Spinal cord (tissue), 10 donors: Measurements from ENCODE around the gene THOC6. TPM values are rescaled to one million over a fixed set of nuclear protein-coding genes. Genes with fewer than 3 reads are reported as not detected.
A peak's percentile ranks its signal among the peaks of the same experiment; 100 is the strongest.

Source experiments
- DNase-seq, 6 donors: peaks; one replicate each; pipeline versions ENCODE4 v3.0.0 to v3.0.0-alpha.2; 2013 to 2015; ENCODE audit warnings: low spot score in 6 of 6, low read depth in 4 of 6
- H3K27ac ChIP-seq: one replicate; pipeline ENCODE4 v1.5.1; 2013; ENCODE audit warnings: low read depth, low read length, control low read depth
- H3K27me3 ChIP-seq: one replicate; pipeline ENCODE4 v1.6.1; 2013; ENCODE audit warnings: low read length; ENCODE audit not compliant: control insufficient read depth, insufficient read depth
- H3K36me3 ChIP-seq: one replicate; pipeline ENCODE4 v1.6.1; 2013; ENCODE audit warnings: low read length; ENCODE audit not compliant: control insufficient read depth, insufficient read depth
- H3K4me1 ChIP-seq: one replicate; pipeline ENCODE4 v1.6.1; 2013; ENCODE audit warnings: low read length; ENCODE audit not compliant: control insufficient read depth, insufficient read depth
- H3K4me3 ChIP-seq: one replicate; pipeline ENCODE4 v1.5.1; 2013; ENCODE audit warnings: low read depth, low read length, control low read depth
- H3K9me3 ChIP-seq: one replicate; pipeline ENCODE4 v1.6.1; 2013; ENCODE audit warnings: low read length; ENCODE audit not compliant: control insufficient read depth, insufficient read depth
- WGBS: methylation state at CpG from one replicate; pipeline ENCODE4 v1.1.5; 2013; ENCODE audit warnings: missing lambda C conversion rate; ENCODE audit not compliant: insufficient coverage; 5-methylcytosine and 5-hydroxymethylcytosine counted together
- polyA plus RNA-seq, 2 donors: library from polyadenylated mRNA; unstranded; fragments of 120-200 nt; gene quantifications; one replicate each; pipeline ENCODE4 v1.2.1, GENCODE V29; 2013; ENCODE audit not compliant: insufficient read length in 2 of 2
- total RNA-seq, 2 donors: library from RNA; depleted of rRNA in 1 of 2; stranded (reverse); fragments of 120-200 nt in 1 of 2; fragments of >200 nt in 1 of 2; gene quantifications; one replicate each; pipeline versions ENCODE4 v1.2.3 to v1.2.4, GENCODE V29; 2013 to 2014
- donor health status: healthy.

THOC6 gene
- total and polyA plus RNA-seq, 4 donors, result 7.2 to 18.7 (median 14.6) TPM

DNA sequence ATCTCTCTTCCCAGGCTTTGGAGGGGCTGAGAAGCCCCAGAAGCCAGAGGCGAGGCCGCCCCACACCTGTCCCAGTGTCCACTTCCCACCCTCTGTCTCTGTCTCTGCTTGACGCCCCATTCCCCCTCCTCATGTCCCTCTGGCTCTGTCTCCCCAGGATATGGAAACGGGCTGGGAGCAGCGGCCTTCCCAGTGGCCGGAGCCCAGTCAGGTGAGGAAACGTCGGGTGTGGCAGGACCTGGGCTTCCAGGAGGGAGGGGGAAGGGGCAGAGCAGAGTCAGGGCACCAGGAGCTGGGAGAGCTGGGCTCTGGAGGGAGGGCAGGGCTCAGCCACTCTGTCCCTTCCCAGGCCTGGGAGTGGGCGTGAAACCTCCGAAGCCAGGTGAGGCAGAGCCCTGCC lies 32.9 kb upstream of the THOC6 start:
- H3K27ac ChIP-seq, result no peak overlapping the region
- WGBS, result 53% methylated on average over 10 of the region's 10 CpGs
- no peak overlapping the region for H3K4me3 ChIP-seq
- H3K27me3 ChIP-seq, result no peaks in the 10 kb centered on the region
- peaks cover 9% of the 10 kb centered on the region for H3K4me1 ChIP-seq
- DNase-seq, result no peak
- no peaks in the 10 kb centered on the region for H3K9me3 ChIP-seq
- H3K36me3 ChIP-seq, result no peaks in the 10 kb centered on the region

DNA sequence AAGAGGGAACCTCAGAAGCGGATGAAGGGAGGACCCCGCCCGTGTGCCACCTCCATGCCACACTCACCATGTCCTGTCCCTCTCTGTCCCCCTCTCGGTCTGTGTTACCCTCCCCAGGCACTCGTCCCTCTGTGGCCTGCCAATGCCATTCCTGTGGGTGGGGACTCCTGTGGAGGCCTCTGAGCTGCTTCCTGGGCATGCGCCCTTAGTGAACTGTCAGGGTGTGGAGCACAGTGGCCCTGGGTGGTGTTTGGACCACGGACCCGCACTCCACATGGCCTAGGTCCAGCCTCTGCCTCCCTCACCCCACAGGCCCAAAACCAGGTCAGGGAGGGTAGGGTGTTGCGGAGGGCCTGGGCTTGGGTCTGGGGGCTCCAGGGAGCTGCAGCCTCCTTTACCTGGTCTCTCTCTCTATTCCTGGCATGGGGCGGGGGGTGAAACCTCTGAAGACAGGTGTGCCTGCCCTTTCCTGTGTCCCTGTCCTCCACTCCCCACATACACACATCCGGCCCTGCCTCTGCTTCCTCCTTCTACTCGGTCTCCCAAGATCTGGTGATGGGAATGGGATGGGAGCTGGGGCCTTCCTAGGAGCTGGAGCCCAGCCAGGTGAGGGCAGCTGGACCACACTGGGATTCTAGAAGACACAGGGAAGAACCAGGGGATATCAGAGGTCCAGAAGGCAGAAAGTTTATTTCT lies 32.1 kb upstream of the THOC6 start:
- Histone ChIP-seq H3K9me3 (no peaks in the 10 kb centered on the region), H3K27ac (no peak overlapping the region), H3K27me3 (no peaks in the 10 kb centered on the region), H3K4me1 (peaks cover under 1% of the 10 kb centered on the region), H3K4me3 (no peak overlapping the region), H3K36me3 (no peaks in the 10 kb centered on the region)
- WGBS, result 73% methylated on average over 3 of the region's 12 CpGs
- no peak for DNase-seq

DNA sequence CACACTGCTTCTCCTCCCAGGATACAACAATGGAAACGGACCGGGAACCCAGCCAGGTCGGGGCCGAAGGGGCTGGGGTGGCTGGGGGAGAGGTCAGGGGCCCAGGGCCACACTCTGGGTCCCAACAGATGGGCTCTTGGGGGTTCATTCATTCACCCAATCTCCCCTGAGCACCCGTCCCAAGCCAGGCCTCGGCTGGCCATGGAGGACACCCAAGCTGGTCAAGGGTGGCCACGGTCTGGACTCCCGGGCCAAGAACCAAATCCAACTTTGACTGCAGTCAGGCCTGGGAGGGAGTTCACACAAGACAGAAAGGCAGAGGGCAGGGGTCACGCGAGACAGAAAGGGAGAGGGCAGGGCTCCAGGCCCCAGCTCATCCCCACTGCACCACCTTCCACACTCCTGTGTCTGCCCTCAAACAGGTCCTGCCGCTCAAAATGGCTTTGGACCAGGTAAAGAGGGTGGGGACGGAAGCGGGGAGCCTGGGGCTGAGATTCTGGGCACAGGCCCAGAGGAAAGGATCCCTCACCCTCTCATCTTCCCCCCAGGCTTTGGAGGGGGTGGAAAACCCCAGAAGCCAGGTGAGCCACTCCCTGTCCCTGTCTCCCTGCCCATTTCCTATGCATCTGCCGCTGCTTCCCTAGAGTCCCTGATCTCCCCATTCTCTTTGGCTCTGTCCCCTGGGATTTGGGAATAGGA lies 31.3 kb upstream of the THOC6 start:
- Histone ChIP-seq H3K36me3 (no peaks in the 10 kb centered on the region), H3K4me3 (no peak overlapping the region), H3K9me3 (no peaks in the 10 kb centered on the region), H3K27me3 (peaks cover 3% of the 10 kb centered on the region), H3K27ac (no peak overlapping the region), H3K4me1 (no peaks in the 10 kb centered on the region)
- DNase-seq, result no peak
- 87% methylated on average over 8 of the region's 14 CpGs for WGBS

DNA sequence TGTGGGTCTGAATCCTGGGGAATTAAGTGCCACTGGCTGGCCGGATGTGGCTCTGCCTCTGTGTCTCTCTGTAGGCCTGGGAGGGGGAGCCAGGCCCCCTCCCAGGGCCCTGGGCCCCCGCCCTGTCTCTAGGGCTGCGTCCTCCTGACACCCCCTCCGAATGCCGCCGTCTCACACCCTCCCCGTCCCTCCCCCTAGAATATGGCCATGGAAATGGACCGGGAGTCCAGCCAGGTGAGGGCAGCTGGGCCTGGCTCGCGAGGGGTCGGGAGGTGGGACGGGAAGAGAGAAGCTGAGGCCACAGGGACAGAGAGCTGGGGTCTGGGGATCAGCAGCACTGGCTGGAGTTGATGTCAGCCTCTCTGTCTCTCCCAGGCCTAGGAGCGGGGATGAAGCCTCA lies 27.5 kb upstream of the THOC6 start:
- Histone ChIP-seq H3K36me3 (no peaks in the 10 kb centered on the region), H3K4me1 (no peaks in the 10 kb centered on the region), H3K27ac (no peak overlapping the region), H3K4me3 (no peak overlapping the region), H3K27me3 (peaks cover 29% of the 10 kb centered on the region), H3K9me3 (no peaks in the 10 kb centered on the region)
- WGBS, result 62% methylated on average over 12 of the region's 13 CpGs
- DNase-seq, result no peak

DNA sequence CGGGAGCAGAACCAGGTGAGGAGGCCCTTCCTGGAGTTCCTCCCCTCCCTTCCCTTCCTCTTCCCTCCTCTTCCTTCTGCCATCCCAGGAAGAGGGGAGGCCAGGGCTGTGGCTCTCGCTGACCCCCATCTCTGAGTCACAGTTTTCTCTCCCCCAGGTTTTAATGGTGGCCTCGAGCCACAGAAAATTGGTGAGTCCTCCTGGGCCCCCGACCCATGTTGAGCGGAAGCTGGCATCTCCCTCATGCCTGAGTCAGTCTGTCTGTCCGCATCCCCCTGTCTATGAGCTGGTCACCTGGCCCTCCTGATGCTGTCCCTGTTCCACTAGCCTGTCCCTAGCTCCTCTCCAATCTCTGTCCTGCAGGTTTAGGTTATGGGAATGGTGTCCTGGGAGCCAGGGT lies 23.9 kb upstream of the THOC6 start:
- peaks cover 38% of the 10 kb centered on the region for H3K27me3 ChIP-seq
- no peaks in the 10 kb centered on the region for H3K36me3 ChIP-seq
- WGBS, result 77% methylated on average over 5 of the region's 6 CpGs
- DNase-seq, result no peak
- no peak overlapping the region for H3K4me3 ChIP-seq
- H3K9me3 ChIP-seq, result no peaks in the 10 kb centered on the region
- H3K4me1 ChIP-seq, result peaks cover 12% of the 10 kb centered on the region
- H3K27ac ChIP-seq, result no peak overlapping the region

DNA sequence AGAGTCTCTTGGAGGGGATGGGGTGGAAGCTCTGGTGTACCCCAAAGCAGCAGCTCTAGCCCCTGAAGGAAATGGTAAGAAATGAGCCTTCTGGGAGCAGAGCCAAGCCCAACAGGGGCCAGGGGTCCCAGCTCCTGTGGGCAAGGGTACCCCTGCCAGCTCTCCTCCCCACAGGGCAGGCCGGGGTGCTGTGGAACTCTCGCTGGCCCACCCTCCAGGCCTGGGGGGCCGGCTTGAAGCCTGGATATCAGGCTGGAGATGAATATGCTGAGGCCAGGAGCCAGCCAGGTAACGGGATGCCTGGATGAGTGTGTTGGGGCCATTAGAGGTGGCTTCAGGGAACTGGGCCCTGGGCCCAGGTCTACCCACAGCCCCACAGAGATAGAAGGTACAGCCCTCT lies 23.3 kb upstream of the THOC6 start:
- H3K27me3 ChIP-seq, result peaks cover 42% of the 10 kb centered on the region

DNA sequence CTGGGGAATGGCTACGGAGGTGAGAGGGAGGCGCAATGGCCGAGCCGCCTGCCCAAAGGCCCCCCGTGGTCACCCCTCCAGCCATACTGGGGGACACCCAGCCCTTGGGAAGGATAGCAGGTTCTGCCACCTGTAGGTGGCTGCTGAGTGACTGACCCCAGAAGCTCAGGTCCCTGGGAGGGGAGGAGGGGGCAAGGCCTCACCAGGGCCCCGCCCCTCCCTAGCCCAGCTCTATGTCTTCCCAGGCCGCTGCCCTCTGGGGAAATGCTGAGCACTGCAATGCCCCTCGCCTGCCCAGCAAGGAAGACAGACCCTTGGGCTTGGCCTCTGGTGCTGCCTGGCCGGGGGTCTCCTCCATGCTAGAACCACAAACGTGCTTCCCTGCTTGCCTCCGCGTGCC lies 22.5 kb upstream of the THOC6 start:
- Histone ChIP-seq H3K36me3 (no peaks in the 10 kb centered on the region), H3K27me3 (peaks cover 50% of the 10 kb centered on the region), H3K4me3 (no peak overlapping the region), H3K4me1 (peaks cover 13% of the 10 kb centered on the region), H3K9me3 (no peaks in the 10 kb centered on the region), H3K27ac (no peak overlapping the region)
- DNase-seq, result no peak
- WGBS, result 57% methylated on average over 9 of the region's 12 CpGs

More for the DNA sequence above, 23.3 kb upstream of the THOC6 start:
- WGBS, result 56% methylated on average over 3 of the region's 4 CpGs
- no peak overlapping the region for H3K27ac ChIP-seq
- H3K4me3 ChIP-seq, result no peak overlapping the region
- no peaks in the 10 kb centered on the region for H3K9me3 ChIP-seq
- DNase-seq, result no peak
- H3K36me3 ChIP-seq, result no peaks in the 10 kb centered on the region
- H3K4me1 ChIP-seq, result peaks cover 13% of the 10 kb centered on the region

DNA sequence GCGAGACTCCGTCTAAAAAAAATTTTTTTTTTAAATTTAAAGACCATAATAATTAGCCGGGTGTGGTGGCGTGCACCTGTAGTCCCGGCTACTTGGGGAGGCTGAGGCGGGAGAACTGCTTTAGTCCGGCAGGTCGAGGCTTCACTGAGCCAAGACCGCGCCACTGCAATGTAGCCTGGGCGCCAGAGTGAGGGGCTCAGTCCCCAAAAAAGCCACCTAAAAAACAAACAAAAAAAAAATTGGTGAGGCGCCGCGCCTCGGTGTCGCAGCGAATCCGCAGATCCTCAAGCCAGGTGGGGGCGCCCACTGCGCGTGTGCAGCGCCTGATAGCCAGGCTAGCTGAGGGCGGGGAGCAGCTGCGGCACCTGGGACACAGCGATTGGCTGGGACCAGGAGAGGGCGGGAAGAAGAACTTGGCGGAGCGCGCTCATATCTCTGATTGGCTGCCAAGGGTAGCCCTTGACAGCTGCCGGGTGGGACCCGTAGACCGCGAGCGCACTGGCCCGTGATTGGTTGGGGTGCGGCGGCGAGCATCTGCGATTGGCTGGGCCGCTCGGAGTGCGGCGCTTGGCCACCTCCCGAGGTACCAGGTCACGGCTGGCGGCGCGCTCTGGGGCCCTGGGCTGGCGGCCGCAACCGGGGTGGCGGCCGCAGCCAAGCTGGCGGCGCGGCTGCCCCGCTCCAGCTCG lies 20.1 kb upstream of the THOC6 start:
- Histone ChIP-seq H3K27ac (no peak overlapping the region), H3K36me3 (no peaks in the 10 kb centered on the region), H3K4me1 (peaks cover 13% of the 10 kb centered on the region), H3K27me3 (peaks cover 60% of the 10 kb centered on the region), H3K4me3 (peak overlapping the region; percentile 24), H3K9me3 (no peaks in the 10 kb centered on the region)
- WGBS, result 5% methylated on average over 55 of the region's 58 CpGs
- DNase-seq, result peak; percentile 92 to 99 (median 95)

DNA sequence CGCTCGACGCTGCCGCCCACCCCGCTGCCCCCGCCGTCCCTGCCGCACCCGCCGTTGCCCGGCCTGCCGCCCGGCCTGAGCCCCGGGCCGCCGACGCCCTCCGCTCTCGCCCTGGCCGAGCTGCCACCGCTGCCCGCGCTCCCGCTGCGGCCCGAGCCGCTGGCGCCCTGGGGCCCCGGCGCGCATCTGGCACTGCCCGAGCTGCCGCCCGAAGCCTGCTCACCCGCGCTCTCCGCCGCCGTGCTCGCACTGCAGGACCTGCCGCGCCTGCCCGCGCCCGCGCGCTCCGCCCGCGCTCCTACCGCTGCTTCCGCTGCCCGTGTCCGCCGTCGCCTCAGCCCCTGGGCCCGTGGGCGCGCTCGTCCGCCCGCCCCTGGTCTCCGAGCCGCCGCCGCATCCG lies 19.5 kb upstream of the THOC6 start:
- no peak overlapping the region for H3K4me3 ChIP-seq
- no peak for DNase-seq
- peaks cover 13% of the 10 kb centered on the region for H3K4me1 ChIP-seq
- no peak overlapping the region for H3K27ac ChIP-seq
- under 1% methylated on average over 66 of the region's 67 CpGs for WGBS
- H3K9me3 ChIP-seq, result no peaks in the 10 kb centered on the region
- no peaks in the 10 kb centered on the region for H3K36me3 ChIP-seq
- H3K27me3 ChIP-seq, result peaks cover 59% of the 10 kb centered on the region
